ENCODE data around the gene SOX5.

DNA sequence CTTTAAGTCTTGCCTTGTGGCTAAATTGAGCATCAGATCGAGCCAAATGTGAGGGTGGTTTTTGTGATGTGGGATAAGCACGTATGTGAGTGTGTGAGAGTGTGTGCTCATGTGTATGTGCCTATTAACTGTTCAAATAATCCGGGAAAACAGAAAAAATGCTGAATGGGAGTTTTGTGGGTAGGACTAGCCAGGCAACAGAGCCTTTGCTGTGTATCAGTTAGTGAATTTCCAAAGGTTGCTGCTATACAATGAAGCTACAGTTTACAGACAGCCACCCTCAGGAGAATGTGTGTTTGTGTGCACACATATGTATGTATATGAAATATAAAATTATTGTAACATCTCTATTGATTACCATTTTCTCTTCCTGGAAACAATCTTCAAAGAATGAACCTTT lies 154.0 kb downstream of the SOX5 start:
- TF ChIP-seq ZNF274 (IDR thresholded peaks at IDR 0.05; ENCODE audit: low read depth, low read length) (no peak), POLR2A (IDR thresholded peaks at IDR 0.05; ENCODE audit: borderline replicate concordance, extremely low read depth, insufficient read depth, insufficient read length) (no peak), EZH2 (IDR thresholded peaks at IDR 0.05) (no peak), RAD21 (IDR thresholded peaks at IDR 0.05; ENCODE audit: low read depth) (no peak), POLR2AphosphoS5 (IDR thresholded peaks at IDR 0.05; ENCODE audit: low read depth, low read length) (no peak), ELF1 (IDR thresholded peaks at IDR 0.05; ENCODE audit: borderline replicate concordance, low read depth) (no peak), FOSL1 (IDR thresholded peaks at IDR 0.05; ENCODE audit: low read depth) (no peak), CEBPB (IDR thresholded peaks at IDR 0.05; ENCODE audit: low read depth) (no peak), SIN3A (IDR thresholded peaks at IDR 0.05; ENCODE audit: low read depth) (no peak)
- TF ChIP-seq, protein P1, sequence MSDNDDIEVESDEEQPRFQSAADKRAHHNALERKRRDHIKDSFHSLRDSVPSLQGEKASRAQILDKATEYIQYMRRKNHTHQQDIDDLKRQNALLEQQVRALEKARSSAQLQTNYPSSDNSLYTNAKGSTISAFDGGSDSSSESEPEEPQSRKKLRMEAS (IDR thresholded peaks at IDR 0.05) = no peak
- TF ChIP-seq, protein P2, sequence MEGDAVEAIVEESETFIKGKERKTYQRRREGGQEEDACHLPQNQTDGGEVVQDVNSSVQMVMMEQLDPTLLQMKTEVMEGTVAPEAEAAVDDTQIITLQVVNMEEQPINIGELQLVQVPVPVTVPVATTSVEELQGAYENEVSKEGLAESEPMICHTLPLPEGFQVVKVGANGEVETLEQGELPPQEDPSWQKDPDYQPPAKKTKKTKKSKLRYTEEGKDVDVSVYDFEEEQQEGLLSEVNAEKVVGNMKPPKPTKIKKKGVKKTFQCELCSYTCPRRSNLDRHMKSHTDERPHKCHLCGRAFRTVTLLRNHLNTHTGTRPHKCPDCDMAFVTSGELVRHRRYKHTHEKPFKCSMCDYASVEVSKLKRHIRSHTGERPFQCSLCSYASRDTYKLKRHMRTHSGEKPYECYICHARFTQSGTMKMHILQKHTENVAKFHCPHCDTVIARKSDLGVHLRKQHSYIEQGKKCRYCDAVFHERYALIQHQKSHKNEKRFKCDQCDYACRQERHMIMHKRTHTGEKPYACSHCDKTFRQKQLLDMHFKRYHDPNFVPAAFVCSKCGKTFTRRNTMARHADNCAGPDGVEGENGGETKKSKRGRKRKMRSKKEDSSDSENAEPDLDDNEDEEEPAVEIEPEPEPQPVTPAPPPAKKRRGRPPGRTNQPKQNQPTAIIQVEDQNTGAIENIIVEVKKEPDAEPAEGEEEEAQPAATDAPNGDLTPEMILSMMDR (IDR thresholded peaks at IDR 0.05 in 2 of 3, conservative IDR thresholded peaks at IDR 0.05 in 1 of 3; ENCODE audit: borderline replicate concordance in 1 of 3, insufficient read depth in 1 of 3, low read depth in 2 of 3, low read length in 2 of 3) = no peak
- TF ChIP-seq, protein P3, sequence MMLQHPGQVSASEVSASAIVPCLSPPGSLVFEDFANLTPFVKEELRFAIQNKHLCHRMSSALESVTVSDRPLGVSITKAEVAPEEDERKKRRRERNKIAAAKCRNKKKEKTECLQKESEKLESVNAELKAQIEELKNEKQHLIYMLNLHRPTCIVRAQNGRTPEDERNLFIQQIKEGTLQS (IDR thresholded peaks at IDR 0.05) = no peak
- TF ChIP-seq, protein P4, sequence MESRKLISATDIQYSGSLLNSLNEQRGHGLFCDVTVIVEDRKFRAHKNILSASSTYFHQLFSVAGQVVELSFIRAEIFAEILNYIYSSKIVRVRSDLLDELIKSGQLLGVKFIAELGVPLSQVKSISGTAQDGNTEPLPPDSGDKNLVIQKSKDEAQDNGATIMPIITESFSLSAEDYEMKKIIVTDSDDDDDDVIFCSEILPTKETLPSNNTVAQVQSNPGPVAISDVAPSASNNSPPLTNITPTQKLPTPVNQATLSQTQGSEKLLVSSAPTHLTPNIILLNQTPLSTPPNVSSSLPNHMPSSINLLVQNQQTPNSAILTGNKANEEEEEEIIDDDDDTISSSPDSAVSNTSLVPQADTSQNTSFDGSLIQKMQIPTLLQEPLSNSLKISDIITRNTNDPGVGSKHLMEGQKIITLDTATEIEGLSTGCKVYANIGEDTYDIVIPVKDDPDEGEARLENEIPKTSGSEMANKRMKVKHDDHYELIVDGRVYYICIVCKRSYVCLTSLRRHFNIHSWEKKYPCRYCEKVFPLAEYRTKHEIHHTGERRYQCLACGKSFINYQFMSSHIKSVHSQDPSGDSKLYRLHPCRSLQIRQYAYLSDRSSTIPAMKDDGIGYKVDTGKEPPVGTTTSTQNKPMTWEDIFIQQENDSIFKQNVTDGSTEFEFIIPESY (IDR thresholded peaks at IDR 0.05; ENCODE audit: extremely low read depth, insufficient replicate concordance, low read length) = no peak
- TF ChIP-seq, protein P5, sequence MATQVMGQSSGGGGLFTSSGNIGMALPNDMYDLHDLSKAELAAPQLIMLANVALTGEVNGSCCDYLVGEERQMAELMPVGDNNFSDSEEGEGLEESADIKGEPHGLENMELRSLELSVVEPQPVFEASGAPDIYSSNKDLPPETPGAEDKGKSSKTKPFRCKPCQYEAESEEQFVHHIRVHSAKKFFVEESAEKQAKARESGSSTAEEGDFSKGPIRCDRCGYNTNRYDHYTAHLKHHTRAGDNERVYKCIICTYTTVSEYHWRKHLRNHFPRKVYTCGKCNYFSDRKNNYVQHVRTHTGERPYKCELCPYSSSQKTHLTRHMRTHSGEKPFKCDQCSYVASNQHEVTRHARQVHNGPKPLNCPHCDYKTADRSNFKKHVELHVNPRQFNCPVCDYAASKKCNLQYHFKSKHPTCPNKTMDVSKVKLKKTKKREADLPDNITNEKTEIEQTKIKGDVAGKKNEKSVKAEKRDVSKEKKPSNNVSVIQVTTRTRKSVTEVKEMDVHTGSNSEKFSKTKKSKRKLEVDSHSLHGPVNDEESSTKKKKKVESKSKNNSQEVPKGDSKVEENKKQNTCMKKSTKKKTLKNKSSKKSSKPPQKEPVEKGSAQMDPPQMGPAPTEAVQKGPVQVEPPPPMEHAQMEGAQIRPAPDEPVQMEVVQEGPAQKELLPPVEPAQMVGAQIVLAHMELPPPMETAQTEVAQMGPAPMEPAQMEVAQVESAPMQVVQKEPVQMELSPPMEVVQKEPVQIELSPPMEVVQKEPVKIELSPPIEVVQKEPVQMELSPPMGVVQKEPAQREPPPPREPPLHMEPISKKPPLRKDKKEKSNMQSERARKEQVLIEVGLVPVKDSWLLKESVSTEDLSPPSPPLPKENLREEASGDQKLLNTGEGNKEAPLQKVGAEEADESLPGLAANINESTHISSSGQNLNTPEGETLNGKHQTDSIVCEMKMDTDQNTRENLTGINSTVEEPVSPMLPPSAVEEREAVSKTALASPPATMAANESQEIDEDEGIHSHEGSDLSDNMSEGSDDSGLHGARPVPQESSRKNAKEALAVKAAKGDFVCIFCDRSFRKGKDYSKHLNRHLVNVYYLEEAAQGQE (IDR thresholded peaks at IDR 0.05; ENCODE audit: low read depth) = no peak
